Chondrocyte (in vitro differentiated cells): ENCODE results near the gene SIRPA. TPM values are rescaled to one million over a fixed set of nuclear protein-coding genes. Genes with fewer than 3 reads are reported as not detected.

ENCODE experiments used
- DNase-seq: peaks from one replicate; pipeline ENCODE4 v3.0.0; 2021; ENCODE audit warnings: mixed read lengths, low spot score
- H3K27ac Mint-ChIP-seq: one replicate; pipeline ENCODE4 v1.8.0; 2021; ENCODE audit warnings: mild to moderate bottlenecking, moderate library complexity, mixed read lengths; ENCODE audit not compliant: unreplicated experiment
- H3K27me3 Mint-ChIP-seq: 2 replicates; pipeline ENCODE4 v1.8.0; 2021; ENCODE audit warnings: low read depth, mixed read lengths
- H3K36me3 Mint-ChIP-seq: 2 replicates; pipeline ENCODE4 v1.8.0; 2021; ENCODE audit warnings: low read depth, mixed read lengths
- H3K4me1 Mint-ChIP-seq: 2 replicates; pipeline ENCODE4 v1.8.0; 2021; ENCODE audit warnings: low read depth, mild to moderate bottlenecking, mixed read lengths
- H3K4me3 Mint-ChIP-seq: one replicate; pipeline ENCODE4 v1.8.0; 2021; ENCODE audit warnings: mild to moderate bottlenecking, moderate library complexity, mixed read lengths; ENCODE audit not compliant: unreplicated experiment
- H3K9me3 Mint-ChIP-seq: 2 replicates; pipeline ENCODE4 v1.8.0; 2021; ENCODE audit warnings: low read depth, mixed read lengths
- total RNA-seq: library from RNA; stranded (reverse); gene quantifications from 3 replicates; pipeline ENCODE4 v1.2.1, GENCODE V29; 2021
- TF ChIP-seq, protein P1 (sequence below): fragments of 200-600 bp; sonication (generic); IDR thresholded peaks from 2 replicates; pipeline ENCODE4 v1.5.0; 2021; ENCODE audit warnings: antibody characterized with exemption, mild to moderate bottlenecking, moderate library complexity

The SIRPA gene
- total RNA-seq, 1 donor from 2014 or later: 25.6 TPM

DNA sequence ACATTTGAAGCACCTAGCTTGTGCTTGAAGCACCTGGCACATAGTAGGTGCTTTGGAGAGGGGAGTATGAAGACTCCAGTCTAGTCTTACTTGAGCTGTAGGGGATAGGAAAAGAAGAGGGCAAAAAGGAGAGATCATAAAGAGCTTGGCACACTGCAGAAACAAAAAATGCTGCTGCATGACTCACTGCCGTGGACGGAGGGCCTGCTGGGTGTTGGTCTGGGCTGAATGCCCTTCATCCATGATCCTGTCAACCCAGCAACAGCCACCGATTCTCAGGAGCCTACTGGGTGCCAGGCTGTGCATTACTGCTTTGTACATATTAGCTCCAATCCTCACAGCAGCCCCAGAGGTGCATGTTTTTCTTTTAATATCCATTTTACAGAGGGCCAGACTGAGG lies 92.6 kb downstream of the SIRPA start:
- Mint-ChIP-seq H3K9me3 (no peaks in the 10 kb centered on the region), H3K4me1 (no peaks in the 10 kb centered on the region), H3K27ac (no peak overlapping the region), H3K27me3 (peaks cover 42% of the 10 kb centered on the region), H3K4me3 (no peak overlapping the region), H3K36me3 (no peaks in the 10 kb centered on the region)
- TF ChIP-seq, protein P1, sequence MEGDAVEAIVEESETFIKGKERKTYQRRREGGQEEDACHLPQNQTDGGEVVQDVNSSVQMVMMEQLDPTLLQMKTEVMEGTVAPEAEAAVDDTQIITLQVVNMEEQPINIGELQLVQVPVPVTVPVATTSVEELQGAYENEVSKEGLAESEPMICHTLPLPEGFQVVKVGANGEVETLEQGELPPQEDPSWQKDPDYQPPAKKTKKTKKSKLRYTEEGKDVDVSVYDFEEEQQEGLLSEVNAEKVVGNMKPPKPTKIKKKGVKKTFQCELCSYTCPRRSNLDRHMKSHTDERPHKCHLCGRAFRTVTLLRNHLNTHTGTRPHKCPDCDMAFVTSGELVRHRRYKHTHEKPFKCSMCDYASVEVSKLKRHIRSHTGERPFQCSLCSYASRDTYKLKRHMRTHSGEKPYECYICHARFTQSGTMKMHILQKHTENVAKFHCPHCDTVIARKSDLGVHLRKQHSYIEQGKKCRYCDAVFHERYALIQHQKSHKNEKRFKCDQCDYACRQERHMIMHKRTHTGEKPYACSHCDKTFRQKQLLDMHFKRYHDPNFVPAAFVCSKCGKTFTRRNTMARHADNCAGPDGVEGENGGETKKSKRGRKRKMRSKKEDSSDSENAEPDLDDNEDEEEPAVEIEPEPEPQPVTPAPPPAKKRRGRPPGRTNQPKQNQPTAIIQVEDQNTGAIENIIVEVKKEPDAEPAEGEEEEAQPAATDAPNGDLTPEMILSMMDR: no peak
- DNase-seq: no peak

Other genes with a start within 250 kb of the SIRPA start
- not detected in 3 replicates for gene SIRPG, start 237.6 kb upstream of the SIRPA start, total RNA-seq
- gene PDYN, start 98.7 kb downstream of the SIRPA start, total RNA-seq: not detected in 3 replicates
- 13.7 to 16.0 TPM (median 14.5 TPM) in 3 replicates for gene STK35, start 206.4 kb downstream of the SIRPA start, total RNA-seq